Measurements from ENCODE around the gene TSSK2.

Gene TSSK2

GRCh38 chr22:19125474-19126308 lies 5.4 kb upstream of the TSSK2 start:
- DNase-seq: no peak

- no peak for DNase-seq
These were observed 4.5 kb upstream of the TSSK2 start for GRCh38 chr22:19126309-19127273.

DNA sequence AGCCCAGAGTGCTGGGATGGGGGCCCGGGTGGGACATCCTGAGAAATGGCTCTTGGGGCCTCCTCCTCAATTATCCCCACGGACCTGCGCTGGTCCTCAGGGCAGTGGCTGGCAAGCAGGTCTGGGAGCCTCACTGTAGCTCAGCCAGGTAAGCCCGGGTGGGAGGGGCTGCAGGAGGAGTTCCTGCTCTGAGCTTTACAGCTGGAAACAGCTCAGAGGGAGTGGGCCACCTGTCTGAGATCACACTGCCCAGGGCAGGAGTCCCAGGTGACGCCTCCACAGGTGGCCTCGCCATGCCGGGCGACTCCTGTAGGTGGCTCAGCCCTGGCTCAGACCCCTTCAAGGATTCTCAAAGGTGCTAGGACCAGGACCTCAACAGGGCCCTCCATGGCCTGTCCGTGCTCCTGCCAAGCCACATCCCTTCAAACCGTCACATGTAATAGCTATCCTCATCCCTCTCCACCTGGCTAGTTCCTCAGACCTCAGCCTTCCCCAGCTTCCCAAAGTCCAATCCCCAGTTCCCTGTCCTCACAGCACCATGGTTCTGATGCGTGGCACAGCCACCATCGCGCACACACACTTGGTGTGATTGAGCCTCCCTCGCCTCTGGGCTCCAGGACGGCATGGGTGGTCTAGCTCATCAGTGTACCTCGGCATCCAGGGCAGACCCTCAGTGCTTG lies 3.6 kb upstream of the TSSK2 start:
- DNase-seq: no peak

- DNase-seq: no peak
These were observed 3.1 kb upstream of the TSSK2 start for GRCh38 chr22:19128009-19128401.

DNA sequence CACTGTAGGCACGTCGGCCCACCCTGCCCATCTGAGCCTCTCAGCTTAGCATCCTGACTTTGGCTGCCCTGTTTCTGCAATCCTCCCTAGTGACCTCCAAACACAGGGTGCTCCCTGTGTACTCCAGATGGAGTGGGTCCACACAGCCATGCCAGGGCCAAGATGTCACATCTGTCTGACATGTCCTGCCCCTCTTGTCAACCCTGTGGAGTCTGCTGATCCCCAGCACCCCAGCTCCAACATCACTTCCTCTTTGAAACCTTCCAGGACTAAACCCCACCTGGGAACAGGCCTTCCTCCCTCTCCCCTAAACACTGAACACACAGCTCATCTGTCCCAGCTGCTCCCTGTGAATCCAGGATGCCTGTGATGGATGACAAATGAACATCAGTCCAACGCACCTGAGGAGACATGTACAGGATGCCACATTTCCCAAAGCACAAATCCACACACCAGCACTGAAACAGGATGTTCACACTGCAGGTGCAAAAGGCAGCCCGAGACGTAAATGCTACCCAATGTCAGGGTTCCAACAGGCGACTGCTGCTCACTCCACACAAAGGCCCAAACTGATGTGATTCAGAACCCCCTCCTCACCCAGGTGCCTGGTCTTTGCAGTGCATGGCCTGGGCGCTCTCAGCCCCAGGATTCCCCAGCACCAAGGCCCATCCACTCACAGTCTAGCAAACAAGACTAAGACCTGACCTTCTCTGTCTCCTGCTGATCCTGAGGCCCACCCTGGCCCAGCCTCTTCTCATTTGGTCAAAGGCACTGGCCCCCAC lies 2.0 kb upstream of the TSSK2 start:
- no peak for DNase-seq

DNA sequence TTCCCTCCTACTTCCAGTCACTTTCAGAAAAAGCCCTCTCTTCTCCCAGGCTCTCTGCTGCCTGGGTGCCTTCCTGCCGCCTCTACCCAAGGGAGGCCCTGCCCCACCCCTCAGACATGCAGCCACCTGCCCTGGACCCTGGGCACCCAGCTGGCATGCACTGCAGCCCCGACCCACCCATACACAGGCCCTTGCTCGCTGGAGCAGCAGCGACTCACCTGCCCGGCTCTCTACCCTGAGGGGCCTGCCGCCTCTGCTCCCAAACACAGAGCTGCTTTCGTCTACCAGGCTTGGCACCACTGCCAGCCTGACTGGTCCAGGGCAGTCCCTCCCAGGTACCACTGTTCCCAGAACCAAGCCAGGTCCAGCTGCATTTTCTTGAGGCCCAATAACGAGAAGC lies 1.2 kb upstream of the TSSK2 start:
- DNase-seq: no peak

GRCh38 chr22:19131685-19132015 lies 542 bp downstream of the TSSK2 start:
- DNase-seq: no peak

GRCh38 chr22:19132153-19132552 lies 1.0 kb downstream of the TSSK2 start:
- no peak for DNase-seq

DNA sequence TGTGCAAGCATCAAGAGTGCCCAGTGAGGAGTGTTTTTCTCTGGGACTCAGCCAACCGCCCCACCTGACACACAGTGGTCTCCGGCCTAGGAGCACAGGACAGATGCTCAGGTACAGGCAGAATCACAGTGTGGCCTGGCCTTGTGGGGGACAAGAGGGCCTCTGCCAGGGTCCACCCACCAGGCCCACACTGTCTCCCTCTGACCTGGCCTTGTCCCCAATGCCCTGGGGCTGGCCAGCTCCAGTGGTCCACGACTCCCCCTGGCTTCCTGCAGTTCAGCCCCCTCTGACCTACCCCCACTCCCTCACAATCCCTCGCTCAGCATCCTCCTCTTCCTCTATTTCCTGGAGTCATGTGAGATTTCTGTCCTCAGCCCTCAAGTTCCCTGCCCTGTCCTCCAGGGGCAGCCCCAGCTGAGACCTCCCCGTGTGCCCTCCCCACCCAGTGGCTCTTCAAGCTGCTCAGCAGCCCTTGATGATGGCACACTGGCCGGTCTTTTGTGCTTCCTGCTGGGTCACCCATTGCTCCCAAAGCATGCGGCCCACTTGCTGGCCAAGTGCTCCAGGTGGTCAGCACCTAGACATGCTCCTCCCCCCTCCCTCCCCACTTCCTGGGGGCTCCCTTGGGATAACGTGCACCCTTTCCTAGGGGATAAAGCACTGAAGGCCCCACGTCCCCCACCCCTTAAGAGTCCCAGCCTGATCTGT lies 1.7 kb downstream of the TSSK2 start:
- no peak for DNase-seq

GRCh38 chr22:19133561-19133960 lies 2.5 kb downstream of the TSSK2 start:
- no peak for DNase-seq

GRCh38 chr22:19134176-19134831 lies 3.2 kb downstream of the TSSK2 start:
- no peak for DNase-seq

GRCh38 chr22:19134874-19135273 lies 3.8 kb downstream of the TSSK2 start:
- no peak for DNase-seq

DNA sequence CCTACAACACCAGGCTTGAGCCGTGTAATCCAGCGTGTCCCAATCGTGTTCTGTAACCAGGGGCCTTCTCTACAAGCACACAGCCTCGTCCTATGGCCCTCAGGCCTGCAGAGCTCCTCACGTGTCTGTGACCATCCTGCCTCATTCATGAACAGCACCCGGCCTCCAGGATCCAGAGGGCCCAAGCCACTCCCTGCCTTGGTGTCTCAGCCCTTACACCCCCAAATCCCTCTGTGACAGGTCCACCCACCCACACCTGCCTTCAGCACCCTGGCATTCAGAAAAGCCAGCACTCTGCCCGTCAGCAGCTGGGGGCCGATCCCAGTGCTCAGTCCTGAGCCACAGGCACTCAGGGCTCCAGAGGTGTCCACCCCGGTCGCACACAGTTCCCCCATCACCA lies 5.8 kb downstream of the TSSK2 start:
- DNase-seq: no peak

DNA sequence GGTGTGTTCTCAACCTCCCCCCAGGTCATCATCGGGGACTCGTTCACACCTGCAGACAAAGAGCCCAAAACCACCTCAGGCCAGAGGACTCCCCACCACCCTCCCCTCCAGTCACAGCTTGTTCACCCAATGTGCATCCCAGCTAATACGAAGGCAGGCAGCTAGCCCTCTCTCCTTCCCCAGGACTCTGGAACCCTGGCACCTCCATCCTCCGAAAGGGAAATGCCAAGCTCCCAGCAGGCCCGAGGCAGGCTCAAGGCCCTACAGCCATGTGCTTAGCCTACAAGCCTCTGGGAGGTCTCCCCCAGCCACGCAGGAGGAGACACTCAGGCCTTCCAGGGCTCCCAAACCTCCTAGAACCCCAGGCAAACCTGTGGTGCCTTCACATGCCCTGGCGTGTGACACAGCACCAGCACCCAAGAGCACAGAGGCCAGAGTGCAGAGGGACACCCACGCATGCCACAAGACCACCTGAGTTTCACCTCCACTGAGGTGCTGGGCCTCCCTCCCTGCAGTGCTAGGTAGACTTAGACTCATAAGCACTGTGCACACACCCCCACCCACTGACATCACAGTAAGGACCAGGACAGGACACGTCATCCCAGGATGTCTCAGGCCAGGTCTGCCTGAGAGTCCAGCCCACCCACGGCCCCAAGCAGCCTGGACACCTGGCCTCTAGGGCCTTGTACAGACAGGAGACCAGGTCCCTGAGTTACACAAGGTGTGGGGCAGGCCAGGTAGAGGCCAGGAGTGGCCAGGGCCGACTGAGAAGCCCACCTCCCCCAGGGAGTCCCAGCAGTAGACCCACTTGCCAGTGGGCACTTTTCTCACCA lies 6.5 kb downstream of the TSSK2 start:
- no peak for DNase-seq

DNA sequence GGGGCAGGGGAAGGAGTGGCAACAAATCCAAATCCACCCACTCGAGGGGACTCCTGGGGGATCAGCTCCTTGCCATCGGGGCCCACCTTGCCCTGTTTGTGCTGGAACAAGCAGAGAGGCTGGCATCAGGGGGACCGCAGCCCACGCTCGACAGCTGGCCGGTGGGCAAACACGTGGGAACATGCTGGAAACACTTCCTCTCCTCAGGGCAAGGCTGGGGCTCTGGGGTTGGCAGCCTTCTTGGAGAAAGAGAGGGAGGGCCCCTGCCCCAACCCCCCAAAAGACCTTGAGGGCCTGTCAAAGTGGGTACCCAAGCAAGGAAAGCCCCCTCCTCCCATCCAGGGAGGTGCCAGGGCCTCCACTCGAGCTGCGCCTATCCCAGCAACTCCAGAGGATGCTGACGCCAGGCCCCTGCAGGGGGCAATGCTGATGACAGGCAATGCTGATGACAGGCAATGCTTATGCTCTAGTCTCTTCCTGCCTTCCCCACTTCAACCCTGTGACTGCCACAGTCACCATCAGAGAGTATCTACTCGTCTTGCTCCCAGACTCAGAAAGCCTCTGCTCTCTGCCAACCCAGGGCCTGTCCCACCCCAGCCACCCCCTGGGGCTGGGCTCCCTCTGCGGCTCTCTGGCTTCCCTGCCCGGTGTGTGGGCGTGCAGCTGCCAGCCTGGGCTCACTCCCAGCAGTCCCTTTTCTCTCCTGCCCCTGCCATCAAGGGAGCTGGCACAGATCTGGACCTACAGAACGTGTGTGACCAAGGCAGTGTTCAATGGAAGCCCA lies 7.3 kb downstream of the TSSK2 start:
- DNase-seq: no peak

- no peak for DNase-seq
These were observed 7.9 kb downstream of the TSSK2 start for GRCh38 chr22:19139001-19139356.

GRCh38 chr22:19139974-19140373 lies 8.9 kb downstream of the TSSK2 start:
- DNase-seq: no peak

GRCh38 chr22:19142394-19142793 lies 11.3 kb downstream of the TSSK2 start:
- DNase-seq: no peak

DNA sequence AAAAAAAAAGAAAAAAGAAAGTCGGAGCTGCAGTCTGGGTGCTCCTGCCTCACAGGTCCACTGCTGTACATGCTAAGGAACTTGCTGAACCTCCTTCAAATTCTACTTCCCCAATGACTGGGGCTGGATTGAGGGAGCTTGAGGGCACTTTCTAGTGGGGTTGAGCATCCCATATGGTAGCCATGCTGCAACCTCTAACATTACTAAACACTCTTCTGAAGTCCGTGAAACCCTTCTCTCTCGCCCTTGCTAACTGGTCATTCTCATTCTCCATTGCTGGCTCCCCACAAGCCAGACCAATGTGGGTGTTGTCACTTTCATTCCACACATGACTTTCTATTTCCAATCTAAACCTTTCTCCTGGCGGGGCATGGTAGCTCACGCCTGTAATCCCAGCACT lies 12.1 kb downstream of the TSSK2 start:
- no peak for DNase-seq

DNA sequence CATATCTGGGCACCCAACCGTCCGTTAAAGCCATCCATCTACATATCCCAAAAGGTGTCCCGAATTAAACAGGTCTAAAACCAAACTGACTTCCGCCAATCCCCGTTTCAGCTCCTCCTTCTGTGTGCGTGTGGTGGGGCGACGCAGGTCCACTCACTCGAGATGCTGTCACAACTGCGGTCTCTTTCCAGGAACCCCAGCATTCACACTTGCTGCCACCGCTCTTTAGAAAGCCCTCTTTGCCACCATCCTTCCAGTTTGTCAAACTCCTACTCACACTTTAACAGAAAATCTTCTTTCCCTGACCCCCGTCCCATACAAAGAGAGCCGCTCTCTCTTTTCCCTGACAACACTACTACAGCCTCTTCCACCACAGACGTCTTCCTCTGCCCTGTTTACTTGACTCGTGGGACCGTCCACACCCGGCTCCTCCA lies 12.9 kb downstream of the TSSK2 start:
- DNase-seq: no peak

All from KG1 (cell line).